H1 (cell line): ENCODE measurements around the gene METTL21C. TPM values are rescaled to one million over a fixed set of nuclear protein-coding genes. Genes with fewer than 3 reads are reported as not detected.

Source experiments
- CTCF ChIA-PET: fragments of 300-600 bp; sonication (Branson Sonifier 250); formaldehyde crosslinking; loops from one replicate; lab custom pipeline; 2021; ENCODE audit not compliant: partially characterized antibody; lab: Charles Lee
- POLR2A ChIA-PET: fragments of 300-600 bp; sonication (Branson Sonifier 250); formaldehyde crosslinking; loops from one replicate; lab custom pipeline; 2021; ENCODE audit warnings: inconsistent platforms; ENCODE audit not compliant: partially characterized antibody; lab: Charles Lee
- DNase-seq, 2 experiments: peaks; one replicate each; pipeline versions ENCODE4 v3.0.0 to v3.0.0-alpha.2; 2010 to 2022; ENCODE audit warnings: low spot score in 2 of 2, low read depth in 1 of 2, mixed read lengths in 1 of 2
- FAIRE-seq: peaks from 2 replicates; lab custom pipeline; 2011; peaks lifted over from hg19 to GRCh38; lab: Jason Lieb, UNC
- H2AFZ ChIP-seq: 2 replicates; pipeline ENCODE4 v1.8.1; 2012; ENCODE audit warnings: low read length, inconsistent platforms
- H2AK5ac ChIP-seq: 2 replicates; pipeline ENCODE4 v1.6.1; 2013; ENCODE audit warnings: low read depth, low read length
- H2BK120ac ChIP-seq: replicated peaks from 2 replicates; pipeline ENCODE3; 2013; ENCODE audit warnings: low read depth, low read length, inconsistent platforms
- H2BK12ac ChIP-seq: 2 replicates; pipeline ENCODE4 v1.6.1; 2013; ENCODE audit warnings: low read depth, low read length
- H2BK15ac ChIP-seq: 2 replicates; pipeline ENCODE4 v1.6.1; 2013; ENCODE audit warnings: low read length
- H2BK20ac ChIP-seq: 2 replicates; pipeline ENCODE4 v1.6.1; 2013; ENCODE audit warnings: low read length
- H2BK5ac ChIP-seq: 2 replicates; pipeline ENCODE4 v1.6.1; 2013; ENCODE audit warnings: low read depth, low read length
- H3K14ac ChIP-seq: 2 replicates; pipeline ENCODE4 v1.6.1; 2013; ENCODE audit warnings: inconsistent platforms; ENCODE audit not compliant: insufficient read length
- H3K18ac ChIP-seq: 2 replicates; pipeline ENCODE4 v1.6.1; 2013; ENCODE audit warnings: low read length; ENCODE audit errors: extremely low read depth
- H3K23ac ChIP-seq: 2 replicates; pipeline ENCODE4 v1.6.1; 2013; ENCODE audit warnings: inconsistent platforms; ENCODE audit not compliant: insufficient read length
- H3K23me2 ChIP-seq: 2 replicates; pipeline ENCODE4 v1.6.1; 2013; ENCODE audit warnings: low read depth, low read length
- H3K27ac ChIP-seq: 2 replicates; pipeline ENCODE4 v1.6.1; 2011; ENCODE audit warnings: low read depth, low read length, inconsistent platforms
- H3K27me3 ChIP-seq, 4 experiments: replicated peaks in 1 of 4; 1 replicate in 1 of 4; 2 replicates in 3 of 4; pipeline versions ENCODE4 v1.6.1 to v1.8.1; 2011 to 2013; ENCODE audit warnings: low read length in 3 of 4, mild to moderate bottlenecking in 3 of 4, inconsistent platforms in 2 of 4, mixed read lengths in 2 of 4, moderate library complexity in 1 of 4; ENCODE audit not compliant: control insufficient read depth in 3 of 4, insufficient read depth in 3 of 4; ENCODE audit errors: extremely low read depth in 1 of 4
- H3K36me3 ChIP-seq, 4 experiments: 2 replicates each; pipeline versions ENCODE4 v1.6.1 to v1.8.1; 2011 to 2013; ENCODE audit warnings: mild to moderate bottlenecking in 4 of 4, low read length in 3 of 4, moderate library complexity in 2 of 4, control low read depth in 1 of 4, inconsistent platforms in 1 of 4; ENCODE audit not compliant: insufficient read depth in 4 of 4, control insufficient read depth in 2 of 4
- H3K4ac ChIP-seq: replicated peaks from 2 replicates; pipeline ENCODE3; 2013; ENCODE audit warnings: low read length, low read depth, mixed read lengths, inconsistent platforms; ENCODE audit not compliant: insufficient read length
- H3K4me1 ChIP-seq, 4 experiments: replicated peaks in 1 of 4; 1 replicate in 1 of 4; 2 replicates in 3 of 4; pipeline versions ENCODE4 v1.6.1 to v1.8.1; 2011 to 2013; ENCODE audit warnings: low read length in 3 of 4, inconsistent platforms in 2 of 4, mixed read lengths in 1 of 4; ENCODE audit not compliant: insufficient read depth in 4 of 4, control insufficient read depth in 3 of 4
- H3K4me2 ChIP-seq, 2 experiments: 2 replicates each; pipeline versions ENCODE4 v1.6.1 to v1.8.1; 2011 to 2013; ENCODE audit warnings: low read depth in 2 of 2, low read length in 2 of 2, control low read depth in 1 of 2, inconsistent platforms in 1 of 2, mild to moderate bottlenecking in 1 of 2; ENCODE audit not compliant: insufficient read depth in 1 of 2
- H3K4me3 ChIP-seq, 4 experiments: fragments of 200-600, 300-600 bp in 1 of 4; sonication (generic), shearing (Covaris generic), sonication (Bioruptor Twin) in 1 of 4; 2 replicates each; pipeline versions ENCODE4 v1.5.1 to v1.8.1; 2011 to 2016; ENCODE audit warnings: low read length in 4 of 4, low read depth in 3 of 4, control low read depth in 2 of 4, inconsistent platforms in 2 of 4, mild to moderate bottlenecking in 2 of 4, mixed read lengths in 1 of 4, moderate library complexity in 1 of 4; ENCODE audit not compliant: insufficient read depth in 2 of 4; ENCODE audit errors: extremely low read depth in 1 of 4
- H3K56ac ChIP-seq: replicated peaks from 2 replicates; pipeline ENCODE3; 2013; ENCODE audit warnings: low read depth, mild to moderate bottlenecking, mixed read lengths, low read length, inconsistent platforms; ENCODE audit not compliant: insufficient read length
- H3K79me1 ChIP-seq: 2 replicates; pipeline ENCODE4 v1.6.1; 2013; ENCODE audit warnings: low read depth, low read length, control low read depth
- H3K79me2 ChIP-seq, 2 experiments: 2 replicates each; pipeline versions ENCODE4 v1.6.1 to v1.8.1; 2012 to 2013; ENCODE audit warnings: low read length in 2 of 2, mild to moderate bottlenecking in 2 of 2, inconsistent platforms in 1 of 2; ENCODE audit not compliant: insufficient read depth in 2 of 2, control insufficient read depth in 1 of 2
- H3K9ac ChIP-seq, 4 experiments: replicated peaks in 1 of 4; 1 replicate in 1 of 4; 2 replicates in 3 of 4; pipeline versions ENCODE4 v1.6.1 to v1.8.1; 2011 to 2013; ENCODE audit warnings: low read depth in 3 of 4, low read length in 3 of 4, control low read depth in 2 of 4, mild to moderate bottlenecking in 2 of 4, moderate library complexity in 2 of 4, inconsistent platforms in 1 of 4; ENCODE audit errors: extremely low read depth in 1 of 4
- H3K9me3 ChIP-seq, 2 experiments: 2 replicates each; pipeline versions ENCODE4 v1.6.1 to v1.8.1; 2012 to 2013; ENCODE audit warnings: mild to moderate bottlenecking in 2 of 2, moderate library complexity in 2 of 2, control low read depth in 1 of 2, inconsistent platforms in 1 of 2, low read depth in 1 of 2, low read length in 1 of 2, mixed read lengths in 1 of 2; ENCODE audit not compliant: insufficient read depth in 2 of 2
- H4K20me1 ChIP-seq, 2 experiments: replicated peaks in 1 of 2; 2 replicates each; pipeline versions ENCODE3 to v1.8.1; 2011 to 2013; ENCODE audit warnings: inconsistent platforms in 2 of 2, low read length in 2 of 2, mild to moderate bottlenecking in 1 of 2; ENCODE audit not compliant: insufficient read depth in 2 of 2, control insufficient read depth in 1 of 2
- H4K5ac ChIP-seq: 2 replicates; pipeline ENCODE4 v1.6.1; 2013; ENCODE audit warnings: low read length, low read depth, mixed read lengths, inconsistent platforms; ENCODE audit not compliant: insufficient read length
- H4K8ac ChIP-seq: 2 replicates; pipeline ENCODE4 v1.8.0; 2013; ENCODE audit warnings: mild to moderate bottlenecking, moderate library complexity, low read length, inconsistent platforms; ENCODE audit not compliant: insufficient read depth; ENCODE audit errors: extremely low read depth
- H4K91ac ChIP-seq: replicated peaks from 2 replicates; pipeline ENCODE3; 2013; ENCODE audit warnings: low read length, mixed read lengths, inconsistent platforms; ENCODE audit not compliant: insufficient read length
- BACH1 ChIP-seq: IDR thresholded peaks from 2 replicates; pipeline ENCODE4 v1.6.1; 2012; ENCODE audit warnings: low read length, improper control_type of control experiment
- CBX5 ChIP-seq: fragments of 300-800, 300-1000 bp; sonication (generic); IDR thresholded peaks from 2 replicates; pipeline ENCODE4 v1.7.1; 2016; ENCODE audit warnings: antibody characterized with exemption, low read length, low read depth
- E2F6 ChIP-seq: IDR thresholded peaks from 2 replicates; pipeline ENCODE4 v1.6.1; 2012; ENCODE audit warnings: inconsistent platforms
- JUND ChIP-seq: IDR thresholded peaks from 2 replicates; pipeline ENCODE4 v1.6.1; 2011; ENCODE audit warnings: mild to moderate bottlenecking, improper control_type of control experiment, low read length
- NRF1 ChIP-seq: IDR thresholded peaks from 2 replicates; pipeline ENCODE4 v1.6.1; 2011; ENCODE audit warnings: mild to moderate bottlenecking, low read depth, low read length, improper control_type of control experiment
- RFX5 ChIP-seq: IDR thresholded peaks from 2 replicates; pipeline ENCODE4 v1.6.1; 2011; ENCODE audit warnings: low read depth, low read length, improper control_type of control experiment, borderline replicate concordance
- ZNF274 ChIP-seq: IDR thresholded peaks from 2 replicates; pipeline ENCODE4 v1.7.0; 2012; ENCODE audit warnings: low read length, borderline replicate concordance; ENCODE audit errors: extremely low read depth
- WGBS, 2 experiments: shearing (Covaris generic) in 1 of 2; methylation state at CpG; one replicate each; pipeline versions ENCODE4 v1.1.6 to v1.1.7; 2013 to 2015; ENCODE audit warnings: low lambda C conversion rate in 2 of 2, mixed read lengths in 2 of 2, inconsistent platforms in 1 of 2, low coverage in 1 of 2, missing lambda C conversion rate in 1 of 2; ENCODE audit not compliant: insufficient replicate concordance in 2 of 2, insufficient coverage in 1 of 2, insufficient read length in 1 of 2; ENCODE audit errors: extremely low coverage in 1 of 2, missing lambda C conversion rate in 1 of 2; 5-methylcytosine and 5-hydroxymethylcytosine counted together
- polyA plus RNA-seq, 7 experiments: library from polyadenylated mRNA; depleted of rRNA in 3 of 7; stranded (reverse) in 5 of 7; unstranded in 2 of 7; fragments of >200 nt in 5 of 7; fragments of 200-250 nt in 2 of 7; gene quantifications; 1 replicate in 5 of 7; 2 replicates in 1 of 7; 4 replicates in 1 of 7; pipeline versions ENCODE4 v1.2.1 to v1.2.3, GENCODE V29; 2011 to 2013; ENCODE audit warnings: missing spikeins in 2 of 7, mixed read lengths in 2 of 7
- total RNA-seq: library from RNA; stranded (reverse); fragmentation: NEBNext Ultra II Directional; extraction: Animal tissue kit (Norgen Biotek cat#: 25700); gene quantifications from 2 replicates; pipeline ENCODE4 v1.2.1, GENCODE V29; 2021
- TF ChIP-seq, protein P1 (sequence below): IDR thresholded peaks from 2 replicates; pipeline ENCODE4 v1.6.1; 2011; ENCODE audit warnings: low read length, improper control_type of control experiment

METTL21C gene
- total and polyA plus RNA-seq, 2 of the 8 experiments (the other 6 are each of a cell fraction or from before 2014, with no cell fraction given), result not detected

GRCh38 chr13:102654756-102655155, 40.1 kb downstream of the METTL21C start:
- Histone ChIP-seq H3K14ac (no peak overlapping the region), H3K18ac (no peak overlapping the region), H3K4me3 (no peak overlapping the region), H3K9me3 (no peaks in the 10 kb centered on the region), H3K23ac (no peak overlapping the region), H2BK120ac (no peak overlapping the region), H3K56ac (no peak overlapping the region), H3K23me2 (no peaks in the 10 kb centered on the region), H4K20me1 (no peaks in the 10 kb centered on the region), H4K5ac (no peak overlapping the region), H3K79me2 (no peaks in the 10 kb centered on the region), H3K36me3 (peaks cover 6 to 33% (median 19%) of the 10 kb centered on the region in 4 experiments), H2BK5ac (no peak overlapping the region), H3K4ac (no peak overlapping the region), H3K27me3 (no peaks in the 10 kb centered on the region), H2BK15ac (no peak overlapping the region), H2AFZ (no peak overlapping the region), H2BK12ac (no peak overlapping the region), H3K4me2 (no peak overlapping the region), H3K27ac (no peak overlapping the region), H3K9ac (no peak overlapping the region), H2BK20ac (no peak overlapping the region), H3K4me1 (no peaks in the 10 kb centered on the region), H4K8ac (no peak overlapping the region), H2AK5ac (no peak overlapping the region), H3K79me1 (no peaks in the 10 kb centered on the region), H4K91ac (no peak overlapping the region)
- FAIRE-seq (no peak), DNase-seq (no peak)
- POLR2A ChIA-PET, result no interaction called here
- WGBS, 2 experiments, result 72% methylated on average over 2 of the region's 2 CpGs; no CpG with 5 or more reads in 1 of the 2 experiments
- TF ChIP-seq CBX5 (no peak), JUND (no peak), ZNF274 (no peak), RFX5 (no peak), BACH1 (no peak), NRF1 (no peak), E2F6 (no peak)
- TF ChIP-seq, protein P1, sequence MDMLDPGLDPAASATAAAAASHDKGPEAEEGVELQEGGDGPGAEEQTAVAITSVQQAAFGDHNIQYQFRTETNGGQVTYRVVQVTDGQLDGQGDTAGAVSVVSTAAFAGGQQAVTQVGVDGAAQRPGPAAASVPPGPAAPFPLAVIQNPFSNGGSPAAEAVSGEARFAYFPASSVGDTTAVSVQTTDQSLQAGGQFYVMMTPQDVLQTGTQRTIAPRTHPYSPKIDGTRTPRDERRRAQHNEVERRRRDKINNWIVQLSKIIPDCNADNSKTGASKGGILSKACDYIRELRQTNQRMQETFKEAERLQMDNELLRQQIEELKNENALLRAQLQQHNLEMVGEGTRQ, result no peak
- CTCF ChIA-PET, result interaction anchor here (0.6 to 1.6 kb wide), 3 partner anchors 62 to 677 kb away, joined by 3 to 4 read pairs (median 3); no protein-coding TSS in a partner anchor
